ENCODE measurements around the gene MOB3B. TPM values are rescaled to one million over a fixed set of nuclear protein-coding genes. Genes with fewer than 3 reads are reported as not detected.

The MOB3B gene
- total and polyA plus RNA-seq, 10 of the 15 experiments (the other 5 are each of a cell fraction or from before 2014, with no cell fraction given) = 0.44 to 2.7 (median 0.91) TPM

DNA sequence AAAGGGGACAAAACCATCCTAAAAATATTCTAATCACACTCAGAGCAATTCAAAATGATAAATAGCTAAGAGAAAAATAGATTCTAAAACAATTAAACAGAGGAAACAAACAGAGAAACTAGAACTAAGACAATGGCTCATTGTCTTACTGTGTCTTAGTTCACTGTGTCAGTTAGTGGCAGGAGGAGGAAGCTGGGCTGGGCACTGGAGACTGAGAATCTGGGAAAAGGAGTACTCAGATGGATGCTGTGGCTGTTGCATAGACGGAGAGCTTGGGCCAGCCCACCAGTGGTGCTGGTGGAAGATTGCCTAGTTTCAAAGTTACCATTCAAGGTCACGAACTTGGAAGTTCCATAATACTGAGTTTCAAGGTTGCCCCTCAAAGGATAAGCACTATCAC, 100.2 kb downstream of the MOB3B start:
- Histone ChIP-seq H3K27me3 (replicated peaks in 1 of 2; ENCODE audit: control insufficient read depth in 2 of 2, insufficient read depth in 2 of 2, low read length in 1 of 2) (no peaks in the 10 kb centered on the region), H3K79me2 (ENCODE audit: control insufficient read depth, insufficient read depth, low read length) (no peaks in the 10 kb centered on the region), H4K20me1 (ENCODE audit: control insufficient read depth, insufficient read depth) (no peaks in the 10 kb centered on the region), H3K27ac (ENCODE audit: control insufficient read depth, insufficient read depth) (no peak overlapping the region), H3K9me3 (replicated peaks; ENCODE audit: control insufficient read depth, insufficient read depth, low read length) (no peaks in the 10 kb centered on the region), H3K36me3 (ENCODE audit: control insufficient read depth in 2 of 2, insufficient read depth in 2 of 2, low read length in 1 of 2) (no peaks in the 10 kb centered on the region), H3K4me2 (ENCODE audit: control insufficient read depth, insufficient read depth) (no peak overlapping the region), H3K4me1 (ENCODE audit: control insufficient read depth, insufficient read depth, low read length) (no peaks in the 10 kb centered on the region), H2AFZ (ENCODE audit: control insufficient read depth, low read depth, low read length) (no peak overlapping the region), H3K4me3 (no peak overlapping the region), H3K9ac (ENCODE audit: control insufficient read depth, insufficient read depth, low read length) (no peak overlapping the region)
- in situ Hi-C loops (cut with MboI) (no loop called here), intact Hi-C loops (cut with micrococcal nuclease; ENCODE audit: unreplicated experiment) (no loop called here)
- TF ChIP-seq NR2C1 (IDR thresholded peaks at IDR 0.05) = no peak
- no peak for TF ChIP-seq TCF12 (IDR thresholded peaks at IDR 0.05; ENCODE audit: low read depth, low read length)
- no peak for TF ChIP-seq ZNF592 (IDR thresholded peaks at IDR 0.05)
- no peak for TF ChIP-seq ZZZ3 (IDR thresholded peaks at IDR 0.05; ENCODE audit: control insufficient read depth, insufficient read length, low read depth)
- no peak for TF ChIP-seq ZNF207 (IDR thresholded peaks at IDR 0.05; ENCODE audit: borderline replicate concordance)
- TF ChIP-seq, protein P1, sequence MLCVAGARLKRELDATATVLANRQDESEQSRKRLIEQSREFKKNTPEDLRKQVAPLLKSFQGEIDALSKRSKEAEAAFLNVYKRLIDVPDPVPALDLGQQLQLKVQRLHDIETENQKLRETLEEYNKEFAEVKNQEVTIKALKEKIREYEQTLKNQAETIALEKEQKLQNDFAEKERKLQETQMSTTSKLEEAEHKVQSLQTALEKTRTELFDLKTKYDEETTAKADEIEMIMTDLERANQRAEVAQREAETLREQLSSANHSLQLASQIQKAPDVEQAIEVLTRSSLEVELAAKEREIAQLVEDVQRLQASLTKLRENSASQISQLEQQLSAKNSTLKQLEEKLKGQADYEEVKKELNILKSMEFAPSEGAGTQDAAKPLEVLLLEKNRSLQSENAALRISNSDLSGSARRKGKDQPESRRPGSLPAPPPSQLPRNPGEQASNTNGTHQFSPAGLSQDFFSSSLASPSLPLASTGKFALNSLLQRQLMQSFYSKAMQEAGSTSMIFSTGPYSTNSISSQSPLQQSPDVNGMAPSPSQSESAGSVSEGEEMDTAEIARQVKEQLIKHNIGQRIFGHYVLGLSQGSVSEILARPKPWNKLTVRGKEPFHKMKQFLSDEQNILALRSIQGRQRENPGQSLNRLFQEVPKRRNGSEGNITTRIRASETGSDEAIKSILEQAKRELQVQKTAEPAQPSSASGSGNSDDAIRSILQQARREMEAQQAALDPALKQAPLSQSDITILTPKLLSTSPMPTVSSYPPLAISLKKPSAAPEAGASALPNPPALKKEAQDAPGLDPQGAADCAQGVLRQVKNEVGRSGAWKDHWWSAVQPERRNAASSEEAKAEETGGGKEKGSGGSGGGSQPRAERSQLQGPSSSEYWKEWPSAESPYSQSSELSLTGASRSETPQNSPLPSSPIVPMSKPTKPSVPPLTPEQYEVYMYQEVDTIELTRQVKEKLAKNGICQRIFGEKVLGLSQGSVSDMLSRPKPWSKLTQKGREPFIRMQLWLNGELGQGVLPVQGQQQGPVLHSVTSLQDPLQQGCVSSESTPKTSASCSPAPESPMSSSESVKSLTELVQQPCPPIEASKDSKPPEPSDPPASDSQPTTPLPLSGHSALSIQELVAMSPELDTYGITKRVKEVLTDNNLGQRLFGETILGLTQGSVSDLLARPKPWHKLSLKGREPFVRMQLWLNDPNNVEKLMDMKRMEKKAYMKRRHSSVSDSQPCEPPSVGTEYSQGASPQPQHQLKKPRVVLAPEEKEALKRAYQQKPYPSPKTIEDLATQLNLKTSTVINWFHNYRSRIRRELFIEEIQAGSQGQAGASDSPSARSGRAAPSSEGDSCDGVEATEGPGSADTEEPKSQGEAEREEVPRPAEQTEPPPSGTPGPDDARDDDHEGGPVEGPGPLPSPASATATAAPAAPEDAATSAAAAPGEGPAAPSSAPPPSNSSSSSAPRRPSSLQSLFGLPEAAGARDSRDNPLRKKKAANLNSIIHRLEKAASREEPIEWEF (IDR thresholded peaks at IDR 0.05; ENCODE audit: insufficient replicate concordance, low read depth, low read length) = no peak
- TF ChIP-seq RBBP5 (conservative IDR thresholded peaks at IDR 0.05) = no peak
- TF ChIP-seq, protein P2, sequence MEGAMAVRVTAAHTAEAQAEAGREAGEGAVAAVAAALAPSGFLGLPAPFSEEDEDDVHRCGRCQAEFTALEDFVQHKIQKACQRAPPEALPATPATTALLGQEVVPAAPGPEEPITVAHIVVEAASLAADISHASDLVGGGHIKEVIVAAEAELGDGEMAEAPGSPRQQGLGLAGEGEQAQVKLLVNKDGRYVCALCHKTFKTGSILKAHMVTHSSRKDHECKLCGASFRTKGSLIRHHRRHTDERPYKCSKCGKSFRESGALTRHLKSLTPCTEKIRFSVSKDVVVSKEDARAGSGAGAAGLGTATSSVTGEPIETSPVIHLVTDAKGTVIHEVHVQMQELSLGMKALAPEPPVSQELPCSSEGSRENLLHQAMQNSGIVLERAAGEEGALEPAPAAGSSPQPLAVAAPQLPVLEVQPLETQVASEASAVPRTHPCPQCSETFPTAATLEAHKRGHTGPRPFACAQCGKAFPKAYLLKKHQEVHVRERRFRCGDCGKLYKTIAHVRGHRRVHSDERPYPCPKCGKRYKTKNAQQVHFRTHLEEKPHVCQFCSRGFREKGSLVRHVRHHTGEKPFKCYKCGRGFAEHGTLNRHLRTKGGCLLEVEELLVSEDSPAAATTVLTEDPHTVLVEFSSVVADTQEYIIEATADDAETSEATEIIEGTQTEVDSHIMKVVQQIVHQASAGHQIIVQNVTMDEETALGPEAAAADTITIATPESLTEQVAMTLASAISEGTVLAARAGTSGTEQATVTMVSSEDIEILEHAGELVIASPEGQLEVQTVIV (IDR thresholded peaks at IDR 0.05; ENCODE audit: borderline replicate concordance, partially characterized antibody) = no peak
- no peak for TF ChIP-seq CBFB (IDR thresholded peaks at IDR 0.05; ENCODE audit: low read depth)
- ChIA-PET CTCF (interaction anchor here (0.9 to 1.2 kb wide), 3 partner anchors 11 to 101 kb away, joined by 3 to 4 read pairs (median 3); partner anchors contain the start of gene MOB3B), POLR2A (no interaction called here), RAD21 (ENCODE audit: unreplicated experiment) (no interaction called here), SMC1A (ENCODE audit: uncharacterized antibody, unreplicated experiment) (interaction anchor here (1.0 to 1.4 kb wide), 4 partner anchors 10 to 107 kb away, joined by 3 to 4 read pairs (median 4); no protein-coding TSS in a partner anchor)
- 62% methylated on average over 2 of the region's 2 CpGs for WGBS (ENCODE audit: insufficient coverage, insufficient replicate concordance, low lambda C conversion rate, missing lambda C conversion rate)
- BruUV-seq (replicated peaks) = no TSS peak
- FAIRE-seq (no peak), DNase-seq (ENCODE audit: low read depth, low spot score) (no peak), ATAC-seq (no peak)

Data from GM12878 (cell line).